ENCODE data around the gene PPM1F.

DNA sequence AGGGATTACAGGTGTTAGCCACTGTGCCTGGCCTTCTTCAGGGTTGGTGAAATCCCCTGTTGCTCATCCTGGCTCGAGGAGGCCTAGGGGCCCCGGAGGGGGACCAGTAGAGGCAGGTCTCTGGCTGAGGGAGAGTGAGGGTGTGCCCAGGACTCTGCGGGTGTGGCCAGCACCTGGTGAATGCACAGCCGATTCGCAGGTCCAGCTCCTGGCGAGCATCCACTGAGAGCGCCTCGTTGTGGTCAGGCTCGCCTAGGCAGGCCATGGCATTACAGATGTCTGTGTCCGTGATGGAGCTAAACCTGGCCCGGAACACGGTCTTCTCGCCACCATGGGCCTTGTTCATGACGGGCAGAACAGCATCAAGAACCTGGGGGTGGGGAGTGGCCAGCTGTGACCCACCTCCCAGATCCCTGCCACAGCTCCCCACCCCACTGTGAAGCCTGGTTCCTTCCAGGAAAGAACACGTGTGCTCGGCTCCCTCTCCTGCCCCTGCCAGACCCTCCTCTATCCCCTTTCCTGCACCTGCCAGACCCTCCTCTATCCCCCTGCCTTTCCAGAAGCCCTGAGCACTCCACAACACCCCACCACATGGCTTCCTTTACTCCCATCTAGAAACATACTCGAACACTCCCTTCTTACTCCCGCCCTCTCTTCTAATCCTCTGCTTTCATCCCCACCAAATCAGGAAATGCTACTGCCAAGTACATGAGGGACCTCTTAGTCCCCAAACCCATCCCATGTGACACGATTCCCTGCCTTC, 17.6 kb upstream of the PPM1F start:
- TF ChIP-seq, protein P1, sequence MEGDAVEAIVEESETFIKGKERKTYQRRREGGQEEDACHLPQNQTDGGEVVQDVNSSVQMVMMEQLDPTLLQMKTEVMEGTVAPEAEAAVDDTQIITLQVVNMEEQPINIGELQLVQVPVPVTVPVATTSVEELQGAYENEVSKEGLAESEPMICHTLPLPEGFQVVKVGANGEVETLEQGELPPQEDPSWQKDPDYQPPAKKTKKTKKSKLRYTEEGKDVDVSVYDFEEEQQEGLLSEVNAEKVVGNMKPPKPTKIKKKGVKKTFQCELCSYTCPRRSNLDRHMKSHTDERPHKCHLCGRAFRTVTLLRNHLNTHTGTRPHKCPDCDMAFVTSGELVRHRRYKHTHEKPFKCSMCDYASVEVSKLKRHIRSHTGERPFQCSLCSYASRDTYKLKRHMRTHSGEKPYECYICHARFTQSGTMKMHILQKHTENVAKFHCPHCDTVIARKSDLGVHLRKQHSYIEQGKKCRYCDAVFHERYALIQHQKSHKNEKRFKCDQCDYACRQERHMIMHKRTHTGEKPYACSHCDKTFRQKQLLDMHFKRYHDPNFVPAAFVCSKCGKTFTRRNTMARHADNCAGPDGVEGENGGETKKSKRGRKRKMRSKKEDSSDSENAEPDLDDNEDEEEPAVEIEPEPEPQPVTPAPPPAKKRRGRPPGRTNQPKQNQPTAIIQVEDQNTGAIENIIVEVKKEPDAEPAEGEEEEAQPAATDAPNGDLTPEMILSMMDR (IDR thresholded peaks at IDR 0.05; ENCODE audit: low read depth, low read length), result no peak
- TF ChIP-seq EZH2phosphoT487 (IDR thresholded peaks at IDR 0.05; ENCODE audit: low read depth), result no peak

Measured in OCI-LY3 (cell line).